Uterus (tissue), 4 donors: ENCODE measurements around the gene SCG2. TPM values are rescaled to one million over a fixed set of nuclear protein-coding genes. Genes with fewer than 3 reads are reported as not detected.

ENCODE experiments used
- DNase-seq, 2 donors: peaks; one replicate each; pipeline ENCODE4 v3.0.0-alpha.2; 2019 to 2020
- H3K27ac ChIP-seq, 2 donors: fragments of 200-600 bp; sonication (generic); 1 replicate in 1 of 2; 2 replicates in 1 of 2; pipeline ENCODE4 v1.5.1; 2016 to 2018
- H3K27me3 ChIP-seq, 2 donors: fragments of 200-600 bp; sonication (generic); one replicate each; pipeline ENCODE4 v1.5.1; 2018 to 2019; ENCODE audit warnings: control low read depth in 1 of 2
- H3K36me3 ChIP-seq, 2 donors: fragments of 200-600 bp; sonication (generic); one replicate each; pipeline ENCODE4 v1.5.1; 2019; ENCODE audit warnings: control low read depth in 1 of 2
- H3K4me1 ChIP-seq, 2 donors: fragments of 200-600 bp; sonication (generic); one replicate each; pipeline ENCODE4 v1.5.1; 2018 to 2019; ENCODE audit warnings: control low read depth in 1 of 2
- H3K4me3 ChIP-seq, 2 donors: fragments of 200-600 bp; sonication (generic); 1 replicate in 1 of 2; 2 replicates in 1 of 2; pipeline ENCODE4 v1.5.1; 2018 to 2019; ENCODE audit warnings: mild to moderate bottlenecking in 1 of 2
- H3K9me3 ChIP-seq, 2 donors: fragments of 200-600 bp; sonication (generic); one replicate each; pipeline ENCODE4 v1.5.1; 2019; ENCODE audit warnings: control low read depth in 1 of 2
- POLR2A ChIP-seq, 2 donors: fragments of 450-650 bp; IDR thresholded peaks; one replicate each; pipeline ENCODE4 v1.6.1; 2016; ENCODE audit warnings: antibody characterized with exemption in 2 of 2, mild to moderate bottlenecking in 1 of 2, moderate library complexity in 1 of 2
- intact Hi-C: fragments of 100-400 bp; cut with DNase I; formaldehyde crosslinking; loops from one replicate; pipeline ENCODE4 v1.15.1; 2023; ENCODE audit warnings: low total_unique reads
- total RNA-seq, 4 donors: library from RNA; depleted of rRNA in 3 of 4; stranded (reverse); fragments of >200 nt in 3 of 4; gene quantifications; one replicate each; pipeline versions ENCODE4 v1.1.0 to v1.2.4, GENCODE V29; 2014 to 2023
- TF ChIP-seq, protein P1 (sequence below), 4 experiments: fragments of 200-600 bp in 2 of 4; fragments of 450-650 bp in 2 of 4; sonication (generic) in 2 of 4; IDR thresholded peaks; one replicate each; pipeline ENCODE4 v1.5.1; 2016 to 2019; ENCODE audit warnings: antibody characterized with exemption in 4 of 4, mild to moderate bottlenecking in 2 of 4, moderate library complexity in 1 of 4
- donor health status: DM: yes; HTN: yes; CAD: no.

The SCG2 gene
- total RNA-seq, 4 donors from 2014 or later, result 0.95 to 5.0 TPM; not detected in 2

DNA sequence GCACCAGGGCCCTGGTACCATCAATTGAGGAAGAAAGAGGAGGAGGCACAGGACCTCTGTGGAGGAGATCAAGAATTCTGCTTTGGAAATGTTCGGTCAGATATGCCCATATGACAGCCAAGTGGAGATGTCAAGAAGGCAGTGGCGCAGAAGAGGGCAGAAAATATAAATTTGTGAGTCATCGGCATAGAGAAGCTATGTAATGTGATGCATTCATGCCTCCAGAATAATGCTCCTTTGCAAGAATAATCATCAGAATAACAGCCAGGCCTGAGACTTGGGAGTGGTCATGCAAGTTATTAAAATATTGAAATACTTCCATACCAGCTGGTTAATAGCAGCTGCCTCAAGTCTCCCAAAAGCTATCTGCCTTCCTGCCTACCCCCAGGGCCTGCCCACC is 32.1 kb upstream of the SCG2 start:
- DNase-seq, result no peak
- no peaks in the 10 kb centered on the region for H3K27me3 ChIP-seq
- H3K4me3 ChIP-seq, result no peak overlapping the region
- H3K36me3 ChIP-seq, result no peaks in the 10 kb centered on the region
- TF ChIP-seq POLR2A (IDR thresholded peaks at IDR 0.05), result no peak
- TF ChIP-seq, protein P1, sequence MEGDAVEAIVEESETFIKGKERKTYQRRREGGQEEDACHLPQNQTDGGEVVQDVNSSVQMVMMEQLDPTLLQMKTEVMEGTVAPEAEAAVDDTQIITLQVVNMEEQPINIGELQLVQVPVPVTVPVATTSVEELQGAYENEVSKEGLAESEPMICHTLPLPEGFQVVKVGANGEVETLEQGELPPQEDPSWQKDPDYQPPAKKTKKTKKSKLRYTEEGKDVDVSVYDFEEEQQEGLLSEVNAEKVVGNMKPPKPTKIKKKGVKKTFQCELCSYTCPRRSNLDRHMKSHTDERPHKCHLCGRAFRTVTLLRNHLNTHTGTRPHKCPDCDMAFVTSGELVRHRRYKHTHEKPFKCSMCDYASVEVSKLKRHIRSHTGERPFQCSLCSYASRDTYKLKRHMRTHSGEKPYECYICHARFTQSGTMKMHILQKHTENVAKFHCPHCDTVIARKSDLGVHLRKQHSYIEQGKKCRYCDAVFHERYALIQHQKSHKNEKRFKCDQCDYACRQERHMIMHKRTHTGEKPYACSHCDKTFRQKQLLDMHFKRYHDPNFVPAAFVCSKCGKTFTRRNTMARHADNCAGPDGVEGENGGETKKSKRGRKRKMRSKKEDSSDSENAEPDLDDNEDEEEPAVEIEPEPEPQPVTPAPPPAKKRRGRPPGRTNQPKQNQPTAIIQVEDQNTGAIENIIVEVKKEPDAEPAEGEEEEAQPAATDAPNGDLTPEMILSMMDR (IDR thresholded peaks at IDR 0.05), result no peak
- intact Hi-C loops, result no loop called here
- no peaks in the 10 kb centered on the region for H3K9me3 ChIP-seq
- H3K4me1 ChIP-seq, result no peaks in the 10 kb centered on the region
- no peak overlapping the region for H3K27ac ChIP-seq

DNA sequence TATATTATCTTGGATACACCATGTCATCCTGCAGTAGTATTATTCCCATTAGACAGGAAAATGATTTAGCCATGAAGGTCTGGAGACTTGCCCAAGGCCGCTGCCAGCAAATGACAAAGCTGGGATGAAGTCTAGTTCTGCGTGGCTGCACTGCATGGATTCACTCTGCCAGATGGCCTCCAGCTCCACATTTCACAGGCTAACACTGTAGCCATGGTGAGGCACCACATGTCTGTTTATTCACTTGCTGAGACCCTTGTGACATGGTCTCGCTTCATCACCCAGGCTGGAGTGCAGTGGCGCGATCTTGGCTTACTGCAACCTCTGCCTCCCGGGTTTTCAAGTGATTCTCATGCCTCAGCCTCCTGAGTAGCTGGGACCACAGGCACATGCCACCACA is 31.5 kb upstream of the SCG2 start:
- H3K36me3 ChIP-seq, result no peaks in the 10 kb centered on the region
- H3K27me3 ChIP-seq, result no peaks in the 10 kb centered on the region
- intact Hi-C loops, result no loop called here
- H3K27ac ChIP-seq, result no peak overlapping the region
- no peak for DNase-seq
- no peaks in the 10 kb centered on the region for H3K4me1 ChIP-seq
- no peak overlapping the region for H3K4me3 ChIP-seq
- H3K9me3 ChIP-seq, result no peaks in the 10 kb centered on the region
- TF ChIP-seq, protein P1 (IDR thresholded peaks at IDR 0.05), result no peak
- TF ChIP-seq POLR2A (IDR thresholded peaks at IDR 0.05), result no peak

DNA sequence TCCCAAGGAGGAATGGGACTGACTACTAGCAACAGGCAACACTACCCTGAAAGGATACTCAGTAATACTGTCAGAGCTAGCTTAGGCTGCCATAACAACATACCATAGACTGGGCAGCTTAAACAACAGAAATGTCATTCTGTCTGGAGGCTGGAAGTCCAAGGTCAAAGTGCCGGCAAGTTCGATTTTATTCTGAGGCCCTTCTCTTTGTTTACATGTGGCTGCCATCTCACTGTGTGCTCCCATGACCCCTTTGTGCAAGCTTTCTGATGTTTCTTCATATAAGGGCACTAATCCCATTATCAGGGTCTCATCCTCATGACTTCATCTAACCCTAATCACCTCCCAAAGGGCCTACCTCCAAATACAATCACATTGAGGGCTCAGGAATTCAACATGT is 30.7 kb upstream of the SCG2 start:
- H3K9me3 ChIP-seq, result no peaks in the 10 kb centered on the region
- no peak overlapping the region for H3K27ac ChIP-seq
- no peak for DNase-seq
- intact Hi-C loops, result no loop called here
- TF ChIP-seq, protein P1 (IDR thresholded peaks at IDR 0.05), result no peak
- TF ChIP-seq POLR2A (IDR thresholded peaks at IDR 0.05), result no peak
- H3K36me3 ChIP-seq, result no peaks in the 10 kb centered on the region
- no peaks in the 10 kb centered on the region for H3K4me1 ChIP-seq
- H3K4me3 ChIP-seq, result no peak overlapping the region
- no peaks in the 10 kb centered on the region for H3K27me3 ChIP-seq

DNA sequence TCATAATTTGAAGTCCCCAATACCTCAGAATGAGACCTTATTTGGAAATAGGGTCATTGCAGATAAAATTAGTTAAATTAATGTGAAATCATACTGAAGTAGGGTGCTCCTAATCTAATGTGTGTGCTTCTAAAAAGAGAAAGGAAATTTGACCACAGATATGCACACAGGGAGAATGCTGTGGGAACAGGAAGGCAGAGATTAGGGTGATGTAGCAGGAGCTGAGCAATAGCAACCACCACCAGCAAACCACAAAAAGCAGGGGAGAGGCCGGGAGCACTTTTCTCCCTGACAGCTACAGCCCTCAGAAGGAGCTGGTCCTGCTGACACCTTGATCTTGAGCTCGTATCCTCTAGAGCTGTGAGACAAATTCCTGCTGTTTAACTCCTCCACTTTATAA is 24.6 kb upstream of the SCG2 start:
- TF ChIP-seq POLR2A (IDR thresholded peaks at IDR 0.05), result no peak
- TF ChIP-seq, protein P1 (IDR thresholded peaks at IDR 0.05), result no peak
- no peaks in the 10 kb centered on the region for H3K36me3 ChIP-seq
- no peak for DNase-seq
- no peaks in the 10 kb centered on the region for H3K4me1 ChIP-seq
- intact Hi-C loops, result no loop called here
- no peak overlapping the region for H3K27ac ChIP-seq
- H3K9me3 ChIP-seq, result no peaks in the 10 kb centered on the region
- H3K27me3 ChIP-seq, result no peaks in the 10 kb centered on the region
- H3K4me3 ChIP-seq, result no peak overlapping the region

DNA sequence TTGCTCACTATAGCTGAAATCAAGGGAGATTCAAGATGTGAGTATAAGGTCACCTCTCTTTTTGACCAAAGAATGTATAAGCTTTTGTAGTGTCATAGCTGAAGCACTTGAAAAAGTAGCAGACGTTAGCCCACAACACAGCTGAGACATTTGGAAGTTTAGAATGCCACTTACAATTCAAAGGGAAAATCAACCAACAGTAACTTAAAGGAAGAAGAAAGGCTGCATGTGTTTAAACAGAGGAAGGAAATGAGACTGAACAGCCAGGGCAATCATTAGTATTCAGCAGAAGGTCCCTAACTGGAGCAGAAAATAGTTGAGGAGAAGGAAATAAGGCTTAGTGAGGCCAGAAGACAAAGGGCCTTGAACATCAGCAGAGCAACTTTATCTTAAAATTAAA is 23.5 kb upstream of the SCG2 start:
- Histone ChIP-seq H3K27me3 (no peaks in the 10 kb centered on the region), H3K9me3 (no peaks in the 10 kb centered on the region), H3K4me1 (no peaks in the 10 kb centered on the region), H3K27ac (no peak overlapping the region), H3K36me3 (no peaks in the 10 kb centered on the region), H3K4me3 (no peak overlapping the region)
- DNase-seq, result no peak
- intact Hi-C loops, result no loop called here
- TF ChIP-seq, protein P1 (IDR thresholded peaks at IDR 0.05), result no peak
- no peak for TF ChIP-seq POLR2A (IDR thresholded peaks at IDR 0.05)
